ENCODE data around the gene TMEM9B. TPM values are rescaled to one million over a fixed set of nuclear protein-coding genes. Genes with fewer than 3 reads are reported as not detected.

TMEM9B gene
- total RNA-seq, 1 experiment from 2014 or later = 35.9 TPM

- Histone ChIP-seq H3K4me1 (peaks cover 5% of the 10 kb centered on the region), H3K27me3 (no peaks in the 10 kb centered on the region), H3K36me3 (no peaks in the 10 kb centered on the region), H3K9me3 (replicated peaks) (no peaks in the 10 kb centered on the region), H3K27ac (no peak overlapping the region), H3K4me3 (no peak overlapping the region)
- DNase-seq = no peak
Observed at GRCh38 chr11:8928981-8929615, 35.1 kb downstream of the TMEM9B start.

GRCh38 chr11:8928205-8928604 lies 36.0 kb downstream of the TMEM9B start:
- Histone ChIP-seq H3K36me3 (no peaks in the 10 kb centered on the region), H3K27ac (no peak overlapping the region), H3K4me3 (no peak overlapping the region), H3K9me3 (replicated peaks) (no peaks in the 10 kb centered on the region), H3K4me1 (peaks cover 5% of the 10 kb centered on the region; the same call in 1 of the 2 replicates), H3K27me3 (no peaks in the 10 kb centered on the region)
- no peak for DNase-seq

DNA sequence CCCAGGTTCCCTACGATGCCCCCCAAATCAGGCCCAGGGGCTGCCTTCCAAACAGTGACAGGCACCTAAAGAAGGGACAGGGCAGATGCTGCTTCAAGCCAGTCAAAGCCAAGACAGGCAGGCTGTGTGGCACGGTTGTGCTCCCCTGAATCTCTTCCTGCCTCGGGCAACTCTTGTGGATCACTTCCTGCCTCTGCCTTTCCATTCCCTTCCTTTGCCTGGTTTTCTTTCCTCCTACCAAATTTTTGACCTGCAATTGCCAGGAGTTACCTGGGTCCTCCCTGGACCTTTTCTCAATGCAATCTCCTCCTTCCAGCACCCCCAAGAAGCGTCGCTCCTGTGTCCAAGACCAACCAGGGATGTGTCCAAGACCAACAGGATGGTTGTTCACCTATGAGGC lies 37.0 kb downstream of the TMEM9B start:
- no peaks in the 10 kb centered on the region for H3K27me3 ChIP-seq
- no peak for DNase-seq
- H3K4me1 ChIP-seq = peaks cover 4% of the 10 kb centered on the region; the same call in 1 of the 2 replicates
- H3K36me3 ChIP-seq = peaks cover 2% of the 10 kb centered on the region; the same call in 1 of the 2 replicates
- no peaks in the 10 kb centered on the region for H3K9me3 ChIP-seq (replicated peaks)
- no peak overlapping the region for H3K4me3 ChIP-seq
- H3K27ac ChIP-seq = no peak overlapping the region

DNA sequence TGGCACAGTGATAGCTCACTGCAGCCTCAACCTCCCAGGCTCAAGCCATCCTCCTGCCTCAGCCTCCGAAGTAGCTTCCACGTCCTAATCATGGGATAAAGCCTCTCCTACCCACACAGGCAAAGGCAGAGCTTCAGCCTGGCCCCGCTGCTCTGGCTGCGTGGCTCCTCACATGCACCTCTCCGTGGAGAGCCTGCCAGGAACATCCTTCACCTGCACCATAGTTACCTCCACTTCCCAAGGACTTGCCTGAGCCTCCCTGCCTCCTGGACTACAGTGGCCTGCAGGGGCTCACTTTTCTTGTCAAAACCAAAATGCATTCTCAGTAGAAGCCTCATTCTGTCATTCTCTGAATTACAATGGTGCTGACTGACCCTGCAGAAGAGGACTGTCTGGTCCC lies 38.0 kb downstream of the TMEM9B start:
- Histone ChIP-seq H3K9me3 (replicated peaks) (no peaks in the 10 kb centered on the region), H3K36me3 (peaks cover 8% of the 10 kb centered on the region), H3K4me1 (no peaks in the 10 kb centered on the region), H3K27ac (no peak overlapping the region), H3K4me3 (no peak overlapping the region), H3K27me3 (no peaks in the 10 kb centered on the region)
- DNase-seq = no peak

DNA sequence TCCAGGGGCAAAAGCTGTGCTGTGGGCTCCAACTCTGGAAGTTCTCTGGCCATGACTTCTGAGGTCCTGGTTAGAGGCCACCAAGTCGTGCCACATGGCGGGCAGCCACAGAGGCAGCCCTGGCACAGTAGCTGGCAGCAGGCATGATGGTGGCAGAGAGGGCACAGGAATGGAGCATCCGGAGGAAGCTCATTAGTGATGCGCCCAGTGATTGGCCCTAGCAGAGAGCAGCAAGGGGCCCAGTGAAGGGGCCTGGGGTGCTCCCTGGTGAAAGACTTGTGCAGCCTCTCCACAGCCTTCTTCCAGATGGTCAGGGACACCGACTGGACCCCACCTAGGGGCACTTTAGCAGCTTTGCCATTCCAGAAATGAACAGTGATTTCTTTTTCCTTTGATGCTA lies 38.5 kb downstream of the TMEM9B start:
- Histone ChIP-seq H3K36me3 (peaks cover 11% of the 10 kb centered on the region), H3K4me1 (no peaks in the 10 kb centered on the region), H3K9me3 (replicated peaks) (no peaks in the 10 kb centered on the region), H3K27ac (no peak overlapping the region), H3K27me3 (no peaks in the 10 kb centered on the region), H3K4me3 (no peak overlapping the region)
- DNase-seq = no peak

GRCh38 chr11:8922691-8923090 lies 41.6 kb downstream of the TMEM9B start:
- Histone ChIP-seq H3K4me1 (peaks cover 9% of the 10 kb centered on the region), H3K27ac (no peak overlapping the region), H3K4me3 (no peak overlapping the region), H3K36me3 (peaks cover 35% of the 10 kb centered on the region), H3K27me3 (no peaks in the 10 kb centered on the region), H3K9me3 (replicated peaks) (no peaks in the 10 kb centered on the region)
- no peak for DNase-seq

- no peaks in the 10 kb centered on the region for H3K27me3 ChIP-seq
- peak; percentile 90 to 93 for DNase-seq
- H3K36me3 ChIP-seq = peaks cover 36% of the 10 kb centered on the region
Observed at GRCh38 chr11:8917157-8917825, 47.0 kb downstream of the TMEM9B start.

GRCh38 chr11:8914661-8915018 lies 49.6 kb downstream of the TMEM9B start:
- Histone ChIP-seq H3K4me1 (peaks cover 24% of the 10 kb centered on the region), H3K27ac (no peak overlapping the region)

More at GRCh38 chr11:8917157-8917825, 47.0 kb downstream of the TMEM9B start:
- Histone ChIP-seq H3K27ac (peak overlapping the region; percentile 72), H3K9me3 (replicated peaks) (no peaks in the 10 kb centered on the region), H3K4me3 (peak overlapping the region; percentile 11), H3K4me1 (peaks cover 24% of the 10 kb centered on the region)

DNA sequence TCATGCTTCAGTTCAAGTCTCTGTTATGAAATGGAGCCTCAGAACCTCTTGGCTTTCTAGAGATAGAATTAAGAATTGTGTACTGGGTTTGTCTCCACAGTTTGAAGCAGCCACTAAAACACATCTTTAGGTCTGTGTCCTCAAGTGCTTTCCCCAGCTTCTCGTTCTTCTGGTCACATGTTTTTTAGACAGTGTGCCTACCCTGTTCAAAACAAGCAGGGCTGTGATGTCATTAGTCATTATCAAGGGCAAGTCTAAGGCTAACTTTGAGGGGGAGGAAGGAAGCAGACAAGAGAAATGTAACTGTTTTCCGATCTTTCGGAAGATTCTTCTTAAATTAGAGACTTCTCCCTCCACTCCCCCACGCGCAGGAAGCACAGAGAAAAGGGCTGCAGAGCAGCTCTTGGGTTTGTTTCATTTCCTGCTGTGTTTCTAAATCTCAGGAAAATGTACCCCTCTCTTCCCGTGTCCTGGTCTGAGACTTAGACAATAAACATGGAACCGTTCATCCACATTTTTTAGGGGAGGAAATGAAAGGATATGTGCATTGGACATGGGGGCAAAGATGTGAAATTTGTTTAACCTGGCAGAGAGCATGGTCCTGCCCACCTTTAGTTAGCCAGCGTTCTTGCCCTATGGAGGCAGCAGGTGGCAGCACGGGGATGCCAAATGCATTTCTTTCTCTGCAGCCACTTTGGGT lies 50.1 kb downstream of the TMEM9B start:
- H3K4me3 ChIP-seq = no peak overlapping the region
- no peak overlapping the region for H3K27ac ChIP-seq
- DNase-seq = peak; percentile 54 to 63
- H3K4me1 ChIP-seq = peaks cover 24% of the 10 kb centered on the region
- H3K27me3 ChIP-seq = no peaks in the 10 kb centered on the region
- H3K36me3 ChIP-seq = peaks cover 13% of the 10 kb centered on the region
- no peaks in the 10 kb centered on the region for H3K9me3 ChIP-seq (replicated peaks)

More at GRCh38 chr11:8914661-8915018, 49.6 kb downstream of the TMEM9B start:
- Histone ChIP-seq H3K4me3 (no peak overlapping the region), H3K27me3 (no peaks in the 10 kb centered on the region), H3K36me3 (peaks cover 16% of the 10 kb centered on the region), H3K9me3 (replicated peaks) (no peaks in the 10 kb centered on the region)
- no peak for DNase-seq

- H3K9me3 ChIP-seq (replicated peaks) = no peaks in the 10 kb centered on the region
- peaks cover 3% of the 10 kb centered on the region; the same call in 1 of the 2 replicates for H3K36me3 ChIP-seq
- H3K4me1 ChIP-seq = peaks cover 10% of the 10 kb centered on the region
- peak; percentile 99 to 100 for DNase-seq
- H3K4me3 ChIP-seq = peak within 1 kb of the TSS; percentile 90
- peak within 1 kb of the TSS; percentile 92 for H3K27ac ChIP-seq
- no peaks in the 10 kb centered on the region for H3K27me3 ChIP-seq
Observed at GRCh38 chr11:8911029-8911823, 53.0 kb downstream of the TMEM9B start, which contains the start of gene AKIP1. TSS of gene AKIP1 (plus strand) at chr11:8911189. CDS start at chr11:8911450, 261 bp downstream.

- H3K4me3 ChIP-seq = peak overlapping the region; percentile 90
- H3K27ac ChIP-seq = no peak overlapping the region; the same call in 1 of the 2 replicates
- no peak for DNase-seq
- H3K27me3 ChIP-seq = no peaks in the 10 kb centered on the region
- peaks cover 3% of the 10 kb centered on the region; the same call in 1 of the 2 replicates for H3K36me3 ChIP-seq
- peaks cover 8% of the 10 kb centered on the region for H3K4me1 ChIP-seq
- no peaks in the 10 kb centered on the region for H3K9me3 ChIP-seq (replicated peaks)
Observed at GRCh38 chr11:8910649-8911026, 53.6 kb downstream of the TMEM9B start.

DNA sequence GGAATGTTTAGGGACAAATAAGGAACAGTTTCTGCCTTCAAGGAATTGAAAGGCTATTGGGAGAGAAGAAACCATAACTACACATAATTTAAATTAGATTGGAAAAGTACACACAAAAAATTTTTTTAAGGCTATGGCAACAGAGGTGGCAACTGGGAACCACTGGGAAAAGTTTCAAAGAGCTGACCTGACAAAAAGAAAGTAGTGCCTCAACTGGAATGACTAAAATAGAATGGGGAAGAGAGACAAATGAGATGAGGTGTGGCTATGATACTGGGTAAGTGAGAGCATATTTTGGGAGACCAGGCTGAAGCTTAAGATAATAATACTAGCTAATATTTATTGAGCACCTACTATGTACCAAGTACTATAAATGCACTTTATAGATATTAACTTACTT lies 56.1 kb downstream of the TMEM9B start:
- Histone ChIP-seq H3K27me3 (no peaks in the 10 kb centered on the region), H3K27ac (no peak overlapping the region), H3K4me1 (peaks cover 8% of the 10 kb centered on the region), H3K36me3 (no peaks in the 10 kb centered on the region), H3K4me3 (no peak overlapping the region), H3K9me3 (replicated peaks) (no peaks in the 10 kb centered on the region)
- DNase-seq = no peak

GRCh38 chr11:8907116-8907515 lies 57.1 kb downstream of the TMEM9B start:
- peak; percentile 31 to 54 for DNase-seq
- Histone ChIP-seq H3K4me3 (no peak overlapping the region), H3K36me3 (no peaks in the 10 kb centered on the region), H3K27ac (peak overlapping the region; percentile 69), H3K9me3 (replicated peaks) (0 out of 2 replicates have a peak, but pooled peaks cover 2% of the 10 kb centered on the region), H3K4me1 (peaks cover 8% of the 10 kb centered on the region), H3K27me3 (no peaks in the 10 kb centered on the region)

DNA sequence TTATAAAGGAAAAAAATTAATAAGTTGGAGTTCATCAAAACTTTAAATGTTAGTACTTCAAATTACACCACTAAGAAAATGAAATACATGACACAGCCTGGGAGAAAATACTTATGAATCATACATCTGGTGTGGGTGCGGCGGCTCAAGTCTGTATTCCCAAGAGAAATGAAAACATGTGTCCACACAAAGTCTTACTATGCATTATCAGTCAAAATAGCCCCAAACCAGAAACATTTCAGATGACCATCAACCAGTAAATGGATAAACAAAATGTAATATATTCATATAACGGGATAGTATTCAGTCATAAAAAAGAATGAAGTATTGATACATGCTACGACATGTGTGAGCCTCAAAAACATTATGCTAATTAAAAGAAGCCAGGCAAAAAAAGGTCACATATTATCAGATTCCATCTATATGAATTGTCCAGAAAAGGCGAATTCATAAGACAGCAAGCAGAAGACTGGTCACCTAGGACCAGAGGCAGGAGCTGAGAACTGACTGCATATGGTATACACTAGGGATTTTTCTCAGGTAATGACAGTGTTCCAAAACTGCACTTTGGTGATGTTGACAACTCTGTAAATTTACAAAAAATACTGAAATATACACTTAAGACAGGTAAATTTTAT lies 58.6 kb downstream of the TMEM9B start:
- Histone ChIP-seq H3K27me3 (no peaks in the 10 kb centered on the region), H3K36me3 (no peaks in the 10 kb centered on the region), H3K4me1 (peaks cover 8% of the 10 kb centered on the region), H3K9me3 (replicated peaks) (0 out of 2 replicates have a peak, but pooled peaks cover 2% of the 10 kb centered on the region), H3K27ac (no peak overlapping the region), H3K4me3 (no peak overlapping the region)
- DNase-seq = no peak
